Measurements from ENCODE around the gene EPB41.
"Not testable (repeated sequence)": the region's sequence is repeated elsewhere in the genome, so short reads cannot be mapped to it uniquely, and the experiment has no call there.

Gene EPB41

DNA sequence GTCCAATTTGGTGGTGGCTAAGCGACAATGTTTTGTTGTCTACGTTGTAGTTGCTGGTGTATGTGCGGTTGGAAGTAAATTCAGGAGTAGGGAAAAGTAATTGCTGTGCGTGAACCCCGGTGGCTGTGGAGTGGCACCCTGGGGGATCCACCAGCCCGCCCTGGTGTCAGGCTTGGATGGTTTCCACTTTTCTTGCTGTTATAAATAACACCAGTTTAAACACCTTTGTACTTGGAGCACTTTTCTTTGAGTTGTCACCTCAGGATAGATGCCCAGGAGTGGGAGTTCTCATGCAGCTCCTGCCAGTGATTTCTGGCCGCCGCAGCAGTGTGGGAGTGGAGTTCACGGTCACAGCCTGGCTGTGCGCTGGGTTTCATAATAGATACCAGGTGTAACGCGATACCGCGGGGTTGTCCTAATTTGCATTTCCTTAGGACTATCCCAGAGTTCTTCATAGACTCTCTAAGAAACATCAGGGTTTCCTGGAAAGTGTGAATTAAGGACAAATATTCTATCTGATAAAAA, 222.1 kb downstream of the EPB41 start:
- no peak for DNase-seq

DNA sequence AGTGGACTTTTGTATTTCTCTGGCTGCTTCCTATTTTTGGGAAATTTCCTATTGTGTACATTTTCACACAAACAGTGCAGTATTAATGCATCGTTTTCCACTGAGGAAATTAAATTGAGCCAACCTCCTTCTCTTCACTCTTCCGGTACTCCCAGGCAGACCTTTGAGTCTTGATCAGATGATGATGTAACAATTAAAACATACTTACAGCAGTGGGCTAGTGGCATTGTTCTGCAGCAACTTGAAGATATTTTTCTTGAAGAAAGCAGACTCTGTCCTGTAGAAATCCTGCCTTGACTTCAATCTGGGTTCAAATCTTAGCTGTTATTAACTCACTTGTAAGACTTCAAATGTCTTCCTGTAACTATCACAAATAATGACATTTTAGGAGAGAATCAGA, 228.3 kb downstream of the EPB41 start:
- DNase-seq, result no peak

DNA sequence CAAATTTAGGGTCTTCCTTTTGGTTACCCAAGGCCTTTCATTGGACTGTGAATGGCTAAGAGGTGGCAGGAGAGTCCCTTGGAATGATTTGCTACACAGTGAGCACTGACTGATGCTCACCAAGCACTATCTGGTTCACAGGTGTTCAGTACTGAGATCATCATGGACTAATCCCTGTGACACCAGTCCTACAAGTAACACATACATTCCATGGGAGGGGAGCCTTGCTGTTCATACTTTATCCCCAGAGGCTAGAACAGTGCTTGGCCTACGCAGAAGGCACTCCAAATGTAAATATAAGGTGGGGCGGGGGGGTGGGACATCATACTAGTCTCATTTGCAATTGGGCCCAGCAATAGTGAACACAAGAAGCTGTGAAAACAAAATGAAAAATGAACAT, 229.8 kb downstream of the EPB41 start:
- no peak for DNase-seq

DNA sequence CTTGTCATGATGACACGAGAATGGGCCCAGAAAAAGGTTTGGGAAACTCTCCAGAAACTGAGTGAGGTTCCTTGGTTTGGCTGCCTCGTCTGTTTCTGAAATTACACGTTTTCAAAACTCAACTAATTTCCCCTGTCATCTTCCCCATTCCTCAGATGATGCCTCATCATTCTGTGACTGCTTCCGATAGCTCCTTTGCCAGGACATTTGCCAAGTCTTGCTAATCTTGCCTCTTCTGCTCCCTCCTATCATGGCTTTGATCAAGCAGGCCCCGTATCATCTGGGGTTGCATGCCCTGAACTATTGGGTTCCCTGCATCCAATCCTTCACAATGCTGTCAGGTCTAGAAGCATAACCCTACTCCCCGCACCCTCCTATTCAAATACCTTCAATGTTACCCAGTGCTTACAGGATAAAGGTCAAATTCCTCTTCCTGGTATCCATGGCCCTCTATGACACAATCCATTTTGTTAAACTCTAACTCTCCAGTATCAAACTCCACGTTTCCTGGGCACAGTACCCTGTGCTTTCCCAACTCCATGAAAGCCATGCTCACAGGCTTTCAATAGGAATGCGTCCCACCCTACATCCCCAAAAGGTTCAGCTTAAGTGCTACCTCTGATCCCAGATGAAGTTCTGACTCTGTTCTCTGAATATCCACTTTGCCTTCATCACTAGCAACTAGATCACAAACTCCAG, 231.5 kb downstream of the EPB41 start:
- no peak for DNase-seq

DNA sequence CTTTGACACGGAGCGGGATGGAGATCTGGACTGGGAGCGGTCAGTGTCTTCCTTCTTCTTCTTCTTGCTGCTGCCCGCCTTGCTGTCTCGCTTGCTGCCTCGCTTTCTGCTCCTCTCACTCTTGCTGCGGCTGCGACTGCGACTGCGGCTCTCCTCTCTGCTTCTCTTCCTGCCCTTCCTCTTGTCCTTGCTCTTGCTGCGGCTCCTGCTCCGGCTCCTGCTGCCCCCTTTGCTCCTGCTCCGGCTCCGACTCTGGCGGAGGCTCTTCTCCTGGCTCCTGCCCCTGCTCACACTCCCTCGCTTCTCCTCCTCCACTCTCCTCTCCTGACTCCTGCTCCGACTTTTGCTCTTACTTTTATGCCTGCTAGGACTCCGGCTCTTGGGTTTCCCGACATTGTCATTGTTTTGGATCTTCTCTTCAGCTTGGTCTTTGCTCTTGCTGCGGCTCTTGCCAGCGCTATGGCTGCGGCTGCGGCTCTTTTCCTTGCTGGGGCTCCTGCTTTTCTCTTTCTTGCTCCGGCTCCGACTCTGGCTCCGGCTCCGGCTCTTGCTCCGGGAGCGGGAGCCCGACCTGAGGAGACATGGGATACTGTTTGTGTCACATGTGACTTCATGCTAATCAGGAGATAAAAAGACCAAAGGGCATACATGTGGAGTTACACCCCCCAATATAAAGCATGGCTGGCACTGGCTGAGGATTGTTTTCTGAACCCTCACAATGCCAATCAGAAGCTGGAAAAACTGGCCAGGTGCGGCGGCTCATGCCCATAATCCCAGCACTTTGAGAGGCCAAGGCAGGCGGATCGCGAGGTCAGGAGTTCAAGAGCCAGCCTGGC, 234.5 kb downstream of the EPB41 start:
- DNase-seq, result no peak

DNA sequence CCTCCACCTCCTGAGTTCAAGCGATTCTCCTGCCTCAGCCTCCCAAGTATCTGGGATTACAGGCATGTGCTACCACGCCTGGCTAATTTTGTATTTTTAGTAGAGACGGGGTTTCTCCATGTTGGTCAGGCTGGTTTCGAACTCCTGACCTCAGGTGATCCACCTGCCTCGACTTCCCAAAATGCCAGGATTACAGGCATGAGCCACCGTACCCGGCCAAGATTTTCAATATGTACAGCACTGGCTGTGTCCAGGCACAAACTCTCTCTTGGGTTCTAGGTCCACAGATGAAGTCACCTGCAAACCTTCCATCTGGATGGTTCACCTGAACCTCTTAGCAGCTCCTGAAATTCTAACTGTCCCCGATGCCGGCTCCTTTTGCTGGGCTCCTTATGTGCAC, 236.0 kb downstream of the EPB41 start:
- DNase-seq, result not testable (repeated sequence)

DNA sequence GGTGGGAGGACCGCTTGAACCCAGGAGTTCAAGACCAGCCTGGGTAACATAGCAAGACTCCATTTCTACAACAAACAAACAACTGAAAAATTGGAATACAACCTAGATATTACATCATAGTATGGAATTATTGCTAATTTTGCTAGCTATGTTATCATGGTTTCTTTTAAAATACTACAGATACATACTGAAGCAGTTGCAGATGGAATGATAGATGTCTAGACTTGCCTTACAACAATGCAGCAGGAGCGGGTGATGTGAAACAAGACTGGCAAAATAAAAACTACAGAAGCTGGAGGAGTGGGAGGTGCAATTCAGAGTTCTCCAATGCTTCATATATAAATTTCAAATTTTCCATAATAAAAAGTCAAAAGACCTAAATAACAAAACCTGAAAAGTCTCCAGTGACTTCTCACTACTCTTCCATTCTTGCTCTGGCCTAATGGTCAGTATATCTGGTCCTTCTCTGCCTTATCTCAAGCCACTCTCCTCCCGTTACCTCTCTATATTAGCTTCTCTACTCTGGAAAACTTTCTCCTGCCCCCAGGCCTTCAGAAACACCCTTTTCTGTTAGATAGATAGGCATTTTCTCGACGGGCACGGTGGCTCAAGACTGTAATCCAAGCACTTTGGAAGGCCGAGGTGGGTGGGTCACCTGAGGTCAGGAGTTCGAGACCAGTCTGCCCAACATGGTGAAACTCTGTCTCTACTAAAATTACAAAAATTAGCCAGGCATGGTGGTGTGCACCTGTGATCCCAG, 237.9 kb downstream of the EPB41 start:
- DNase-seq, result no peak

DNA sequence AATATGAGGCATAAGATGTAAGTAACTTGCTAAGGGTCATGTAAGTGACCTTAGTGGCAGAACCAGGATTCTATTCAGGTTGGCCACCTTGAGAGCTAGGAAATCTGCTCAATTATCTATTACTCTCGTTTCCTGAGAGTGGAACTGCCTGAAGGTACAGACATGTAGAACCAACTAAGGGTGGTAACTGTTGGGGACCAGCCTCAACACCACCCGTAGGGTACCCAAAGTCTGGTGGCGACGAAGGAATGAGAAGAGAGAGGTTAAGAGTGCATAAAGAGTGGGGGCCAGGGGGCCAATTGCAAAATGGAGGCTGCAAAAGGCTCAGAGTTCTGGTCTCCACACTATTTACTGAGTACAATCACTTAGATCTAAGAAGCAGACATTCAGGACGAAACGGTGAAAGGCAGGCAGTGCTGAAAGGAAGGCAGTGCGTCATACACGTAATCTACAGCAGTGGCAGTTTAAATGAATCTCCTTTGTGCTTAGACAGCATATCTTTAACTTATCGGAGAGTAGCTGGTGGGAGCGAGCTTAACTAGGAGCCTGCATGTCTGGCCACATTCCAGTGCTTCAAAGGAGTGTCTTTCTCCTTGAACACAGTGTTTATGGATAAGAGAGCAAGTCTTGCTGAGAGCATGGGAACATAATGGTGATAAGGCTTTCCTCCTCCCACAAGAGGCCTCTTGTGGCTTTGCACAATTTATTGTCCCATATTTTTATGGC, 242.3 kb downstream of the EPB41 start:
- DNase-seq, result no peak

DNA sequence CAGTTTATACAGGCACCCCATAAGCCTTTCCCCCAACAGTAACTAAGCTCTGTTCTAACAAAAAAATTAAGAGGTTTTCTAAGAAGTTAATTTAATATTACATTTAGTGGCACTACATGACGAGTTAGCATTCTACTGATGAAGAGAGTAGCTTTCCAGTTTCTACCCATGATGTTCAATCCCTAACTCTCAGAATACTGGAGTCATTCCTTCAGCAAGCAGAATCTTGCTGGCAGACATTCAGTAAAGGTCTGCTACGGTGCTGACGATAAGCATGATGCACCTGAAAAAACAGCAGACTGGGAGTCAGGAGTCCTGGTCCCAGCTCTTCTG, 242.9 kb downstream of the EPB41 start:
- no peak for DNase-seq

DNA sequence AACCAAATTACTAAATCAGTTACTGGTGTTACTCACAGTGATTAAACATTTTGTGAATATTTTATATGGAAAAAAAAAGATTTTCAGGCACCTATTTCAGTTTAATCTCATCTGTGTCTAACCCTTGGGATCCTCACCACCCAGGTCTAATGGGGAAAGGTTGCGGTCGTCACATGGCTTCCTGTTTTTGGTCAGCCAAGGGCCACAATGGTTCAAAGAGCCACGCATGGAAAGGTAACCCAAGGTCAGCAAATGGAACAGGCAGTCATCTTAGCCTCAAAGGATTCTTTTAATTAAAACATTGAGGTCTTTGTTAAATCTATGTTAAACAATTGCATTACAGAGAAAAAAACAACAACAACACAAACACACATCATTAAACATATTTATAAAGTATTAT, 245.4 kb downstream of the EPB41 start:
- no peak for DNase-seq

DNA sequence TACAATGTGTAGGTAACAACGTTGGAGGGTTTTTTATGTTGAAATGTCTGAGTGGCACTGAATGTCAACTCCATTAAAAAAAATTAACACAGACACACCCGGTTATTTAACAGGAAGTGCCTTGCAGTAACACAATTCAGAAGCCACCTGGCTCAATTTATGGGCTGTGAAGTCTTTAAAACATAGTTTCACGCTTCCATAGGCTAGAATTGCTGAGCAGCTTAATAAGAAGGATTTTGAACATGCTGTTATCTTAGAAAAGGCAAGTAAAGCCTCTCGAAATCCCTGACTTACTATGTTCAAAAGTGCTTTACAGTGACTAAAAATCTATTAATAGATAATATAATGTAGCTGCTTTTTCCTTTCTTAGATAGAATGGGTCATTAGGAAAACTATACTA, 247.7 kb downstream of the EPB41 start:
- DNase-seq, result no peak

DNA sequence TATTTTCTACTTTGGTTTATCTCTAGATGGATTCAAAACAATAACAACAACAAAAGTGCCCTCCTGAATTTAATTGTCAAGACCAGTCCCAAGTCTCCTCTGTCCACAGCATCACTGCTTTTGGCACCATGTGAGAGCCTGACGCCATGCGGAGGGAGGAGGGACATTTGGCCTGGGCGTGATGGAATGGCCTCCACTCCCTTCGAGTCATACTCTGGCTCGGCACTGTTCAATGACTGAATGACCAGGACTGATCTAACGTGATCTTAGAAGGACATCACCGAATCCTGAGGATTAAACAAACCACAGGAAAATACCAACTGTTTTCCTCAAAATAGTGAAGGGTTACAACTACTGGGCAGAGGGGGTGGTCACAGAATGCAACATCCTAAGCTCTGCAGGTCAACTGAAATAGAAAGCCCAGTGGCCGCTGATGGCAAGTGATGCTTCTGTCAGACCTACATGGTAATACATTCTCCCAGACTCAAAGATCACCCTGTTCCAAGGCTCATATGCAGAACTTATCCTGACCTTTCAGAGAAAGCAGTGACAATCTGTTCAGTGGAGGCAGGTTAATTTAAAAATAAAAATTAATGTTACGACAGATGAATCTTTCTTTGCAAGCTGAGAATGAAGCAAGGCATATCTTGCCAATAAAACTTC, 248.2 kb downstream of the EPB41 start:
- DNase-seq, result no peak

DNA sequence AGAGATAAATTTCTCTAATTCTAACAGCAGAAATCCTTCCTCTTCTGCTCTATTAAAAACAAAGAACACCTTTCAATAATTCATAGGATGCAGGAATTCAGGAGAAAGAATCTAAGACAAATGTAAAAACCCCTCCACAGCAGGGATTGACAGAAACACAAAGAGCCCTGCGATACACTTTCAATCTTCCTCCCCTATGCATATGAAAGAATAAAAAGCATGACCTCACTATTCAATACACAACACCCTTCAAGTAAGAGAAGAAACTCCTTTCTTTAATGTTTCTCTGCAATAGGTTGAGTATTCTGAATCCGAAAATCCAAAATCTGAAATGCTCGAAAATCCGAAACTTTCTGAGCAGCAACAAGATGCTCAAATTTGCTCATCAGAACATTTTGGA, 250.2 kb downstream of the EPB41 start:
- DNase-seq, result no peak

DNA sequence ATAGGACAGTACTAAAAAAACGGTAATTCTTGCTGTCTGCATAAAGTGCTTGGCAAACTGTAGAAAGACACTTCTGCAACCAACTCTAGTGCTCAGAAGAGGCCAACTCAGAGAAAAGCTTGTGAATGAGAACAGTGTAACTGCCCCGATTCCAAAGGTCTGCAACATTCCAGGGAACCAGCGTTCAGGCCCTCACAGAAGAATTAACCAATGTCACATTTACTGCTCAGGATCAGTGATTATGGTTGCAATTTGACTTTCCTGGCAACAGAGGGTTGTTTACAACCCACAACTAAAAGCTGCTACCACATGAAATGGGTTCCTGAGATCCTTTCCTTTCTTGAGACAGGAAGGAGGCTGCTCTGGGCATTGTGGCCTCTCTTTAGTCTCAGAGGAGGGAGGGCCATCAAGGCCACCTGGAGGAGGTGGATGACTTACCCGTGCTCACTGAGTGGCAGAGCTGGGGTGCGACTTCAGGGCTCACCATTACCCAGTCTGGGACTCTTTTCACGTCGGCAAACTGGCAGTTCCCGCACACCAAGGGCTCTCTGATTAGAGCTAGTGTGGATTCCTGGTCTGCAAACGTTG, 252.0 kb downstream of the EPB41 start:
- DNase-seq, result no peak

DNA sequence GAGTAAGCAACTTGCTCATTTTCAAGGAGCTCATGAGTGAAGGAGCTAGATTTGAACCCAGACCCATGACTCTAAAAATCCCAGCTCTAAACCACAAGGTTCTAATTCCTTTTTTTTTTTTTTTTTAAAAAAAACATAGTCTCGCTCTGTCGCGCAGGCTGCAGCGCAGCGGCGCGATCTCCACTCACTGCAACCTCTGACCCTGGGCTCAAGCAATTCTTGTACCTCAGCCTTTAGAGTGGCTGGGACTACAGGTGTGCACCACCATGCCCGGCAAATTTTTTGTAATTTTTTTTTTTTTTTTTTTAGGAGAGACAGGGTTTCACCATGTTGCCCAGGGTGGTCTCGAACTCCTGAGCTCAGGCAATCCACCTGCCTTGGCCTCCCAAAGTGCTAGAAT, 253.5 kb downstream of the EPB41 start:
- DNase-seq, result no peak
